Left ventricle myocardium inferior (tissue), 1 donor: Measurements from ENCODE around the gene KCNK5. TPM values are rescaled to one million over a fixed set of nuclear protein-coding genes. Genes with fewer than 3 reads are reported as not detected.

ENCODE experiments used
- DNase-seq: peaks from one replicate; pipeline ENCODE4 v3.0.0-alpha.2; 2020
- H3K27ac ChIP-seq: fragments of 200-600 bp; replicated peaks from 2 replicates; pipeline ENCODE4 v1.8.0; 2021
- H3K27me3 ChIP-seq: fragments of 200-600 bp; 2 replicates; pipeline ENCODE4 v1.8.0; 2021; ENCODE audit warnings: low read depth
- H3K36me3 ChIP-seq: fragments of 200-600 bp; 2 replicates; pipeline ENCODE4 v1.8.0; 2021
- H3K4me1 ChIP-seq: fragments of 200-600 bp; 2 replicates; pipeline ENCODE4 v1.8.0; 2021
- H3K4me3 ChIP-seq: fragments of 200-600 bp; 2 replicates; pipeline ENCODE4 v1.8.0; 2021; ENCODE audit warnings: mild to moderate bottlenecking, moderate library complexity
- H3K9me3 ChIP-seq: fragments of 200-600 bp; replicated peaks from 2 replicates; pipeline ENCODE4 v1.8.0; 2021
- CTCF ChIP-seq: fragments of 200-600 bp; IDR thresholded peaks from 2 replicates; pipeline ENCODE4 v1.8.0; 2021; ENCODE audit warnings: antibody characterized with exemption, mild to moderate bottlenecking, borderline replicate concordance
- intact Hi-C: fragments of 100-400 bp; cut with micrococcal nuclease; formaldehyde crosslinking; loops from one replicate; pipeline ENCODE4 v1.11.0; 2022
- total RNA-seq: library from RNA; stranded (reverse); fragmentation: NEBNext Ultra II Directional; extraction: Animal tissue kit (Norgen Biotek cat#: 25700); gene quantifications from one replicate; pipeline ENCODE4 v1.2.1, GENCODE V29; 2021
- donor health status: DM: no; HTN: yes; CAD: no; lungs with severe emphysema.

Gene KCNK5
- total RNA-seq, 1 donor from 2014 or later: 0.47 TPM

GRCh38 chr6:39197521-39197920, 31.8 kb downstream of the KCNK5 start:
- Histone ChIP-seq H3K36me3 (no peaks in the 10 kb centered on the region), H3K4me3 (no peak overlapping the region), H3K27ac (no peak overlapping the region), H3K9me3 (no peaks in the 10 kb centered on the region), H3K4me1 (no peaks in the 10 kb centered on the region), H3K27me3 (peaks cover 25% of the 10 kb centered on the region)
- DNase-seq: no peak
- TF ChIP-seq CTCF: no peak
- intact Hi-C loops: no loop called here

- intact Hi-C loops: no loop called here
- Histone ChIP-seq H3K4me1 (no peaks in the 10 kb centered on the region), H3K9me3 (no peaks in the 10 kb centered on the region), H3K27me3 (peaks cover 25% of the 10 kb centered on the region), H3K36me3 (no peaks in the 10 kb centered on the region), H3K27ac (no peak overlapping the region), H3K4me3 (no peak overlapping the region)
- DNase-seq: no peak
- no peak for TF ChIP-seq CTCF
These were observed 32.6 kb downstream of the KCNK5 start for GRCh38 chr6:39196673-39197091.

- no peak for TF ChIP-seq CTCF
- intact Hi-C loops: no loop called here
- DNase-seq: no peak
- no peak overlapping the region for H3K4me3 ChIP-seq
- H3K36me3 ChIP-seq: no peaks in the 10 kb centered on the region
- H3K9me3 ChIP-seq: no peaks in the 10 kb centered on the region
- H3K27ac ChIP-seq: no peak overlapping the region
- H3K27me3 ChIP-seq: peaks cover 25% of the 10 kb centered on the region
- H3K4me1 ChIP-seq: no peaks in the 10 kb centered on the region
These were observed 33.4 kb downstream of the KCNK5 start for GRCh38 chr6:39195792-39196385.

DNA sequence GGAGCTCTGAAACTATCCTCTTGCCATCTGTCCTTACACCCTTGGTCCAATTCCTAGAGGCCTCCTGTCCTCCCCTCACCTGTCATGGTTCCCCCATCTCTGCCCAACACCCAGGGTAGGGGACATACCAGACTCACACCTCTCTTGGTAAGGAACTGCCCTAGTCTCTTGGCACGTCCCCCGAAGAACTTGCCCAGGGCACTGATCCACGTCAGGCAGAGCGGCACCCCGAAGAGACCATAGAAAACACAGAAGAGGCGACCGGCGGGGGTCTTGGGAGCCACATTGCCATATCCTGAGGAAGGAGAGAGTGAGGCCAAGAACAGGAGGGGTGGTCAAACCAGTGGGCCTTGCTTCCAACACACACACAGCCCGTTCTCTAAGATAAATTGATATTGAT, 34.8 kb downstream of the KCNK5 start:
- Histone ChIP-seq H3K4me1 (no peaks in the 10 kb centered on the region), H3K36me3 (no peaks in the 10 kb centered on the region), H3K27ac (no peak overlapping the region), H3K9me3 (no peaks in the 10 kb centered on the region), H3K4me3 (no peak overlapping the region), H3K27me3 (peaks cover 24% of the 10 kb centered on the region)
- no peak for TF ChIP-seq CTCF
- no peak for DNase-seq
- intact Hi-C loops: no loop called here

GRCh38 chr6:39193201-39193791, 36.0 kb downstream of the KCNK5 start:
- TF ChIP-seq CTCF: no peak
- Histone ChIP-seq H3K4me1 (no peaks in the 10 kb centered on the region), H3K4me3 (no peak overlapping the region), H3K36me3 (no peaks in the 10 kb centered on the region), H3K9me3 (no peaks in the 10 kb centered on the region), H3K27me3 (peaks cover 23% of the 10 kb centered on the region), H3K27ac (no peak overlapping the region)
- intact Hi-C loops: no loop called here
- DNase-seq: no peak
